CD4-positive, alpha-beta memory T cell (primary cell): ENCODE data around the gene VPS16. TPM values are rescaled to one million over a fixed set of nuclear protein-coding genes. Genes with fewer than 3 reads are reported as not detected.
A peak's percentile ranks its signal among the peaks of the same experiment; 100 is the strongest.

Experiments
- CTCF ChIA-PET: fragments of 350-600 bp; sonication (Branson Sonifier 250); formaldehyde crosslinking; loops from one replicate; lab custom pipeline; 2021; ENCODE audit warnings: inconsistent platforms; ENCODE audit not compliant: partially characterized antibody; lab: Charles Lee
- POLR2A ChIA-PET: fragments of 350-600 bp; sonication (Branson Sonifier 250); formaldehyde crosslinking; loops from one replicate; lab custom pipeline; 2021; ENCODE audit not compliant: partially characterized antibody; lab: Charles Lee
- DNase-seq, 5 donors: peaks; one replicate each; pipeline versions ENCODE4 v3.0.0 to v3.0.0-alpha.2; 2020 to 2022; ENCODE audit warnings: mixed read lengths in 1 of 5
- H3K27ac ChIP-seq: one replicate; pipeline ENCODE4 v1.7.0; 2013; ENCODE audit warnings: low read depth, low read length
- H3K27me3 ChIP-seq: 2 replicates; pipeline ENCODE4 v1.7.0; 2013; ENCODE audit warnings: mild to moderate bottlenecking, low read length, moderate library complexity; ENCODE audit not compliant: insufficient read depth
- H3K36me3 ChIP-seq: 2 replicates; pipeline ENCODE4 v1.7.0; 2013; ENCODE audit warnings: mild to moderate bottlenecking, low read length, moderate library complexity; ENCODE audit not compliant: insufficient read depth
- H3K4me1 ChIP-seq: 2 replicates; pipeline ENCODE4 v1.7.0; 2013; ENCODE audit warnings: mild to moderate bottlenecking, low read length, moderate library complexity; ENCODE audit not compliant: insufficient read depth
- H3K4me3 ChIP-seq, 2 donors: one replicate each; pipeline ENCODE4 v1.7.0; 2013; ENCODE audit warnings: low read length in 2 of 2, mild to moderate bottlenecking in 1 of 2
- H3K9me3 ChIP-seq, 2 donors: one replicate each; pipeline ENCODE4 v1.7.0; 2013; ENCODE audit warnings: low read length in 2 of 2, control low read depth in 1 of 2; ENCODE audit not compliant: control insufficient read depth in 1 of 2
- H3K27ac Mint-ChIP-seq, 7 donors: one replicate each; pipeline ENCODE4 v1.8.0; 2020 to 2021; ENCODE audit warnings: mixed read lengths in 7 of 7, mild to moderate bottlenecking in 6 of 7, inconsistent platforms in 3 of 7, moderate library complexity in 3 of 7
- H3K27me3 Mint-ChIP-seq, 2 donors: one replicate each; pipeline ENCODE4 v1.8.0; 2020 to 2021; ENCODE audit warnings: mixed read lengths in 2 of 2
- H3K36me3 Mint-ChIP-seq, 2 donors: one replicate each; pipeline ENCODE4 v1.8.0; 2020 to 2021; ENCODE audit warnings: mixed read lengths in 2 of 2, inconsistent platforms in 1 of 2, mild to moderate bottlenecking in 1 of 2
- H3K4me1 Mint-ChIP-seq, 4 donors: one replicate each; pipeline ENCODE4 v1.8.0; 2020 to 2021; ENCODE audit warnings: mixed read lengths in 4 of 4, mild to moderate bottlenecking in 1 of 4
- H3K4me3 Mint-ChIP-seq, 8 donors: one replicate each; pipeline ENCODE4 v1.8.0; 2020 to 2021; ENCODE audit warnings: mixed read lengths in 8 of 8, mild to moderate bottlenecking in 7 of 8, moderate library complexity in 6 of 8, inconsistent platforms in 3 of 8
- H3K9me3 Mint-ChIP-seq, 8 donors: one replicate each; pipeline ENCODE4 v1.8.0; 2020 to 2021; ENCODE audit warnings: mixed read lengths in 8 of 8, mild to moderate bottlenecking in 5 of 8, inconsistent platforms in 3 of 8, moderate library complexity in 1 of 8
- intact Hi-C: fragments of 100-400 bp; cut with micrococcal nuclease; formaldehyde crosslinking; loops from one replicate; pipeline ENCODE4 v1.15.1; 2023
- polyA plus RNA-seq, 2 donors: library from polyadenylated mRNA; unstranded; fragments of 300-500 nt; fragmentation: Illumina TruSeq; gene quantifications; one replicate each; pipeline ENCODE4 v1.2.3, GENCODE V29; 2021
- total RNA-seq, 2 experiments: library from RNA; stranded (reverse); gene quantifications; one replicate each; pipeline ENCODE4 v1.2.3, GENCODE V29; 2021

Gene VPS16
- 10 to 100 TPM; 57.2 to 61.1 TPM for total RNA-seq
- polyA plus RNA-seq = 10 to 100 TPM; 38.3 to 44.6 TPM

DNA sequence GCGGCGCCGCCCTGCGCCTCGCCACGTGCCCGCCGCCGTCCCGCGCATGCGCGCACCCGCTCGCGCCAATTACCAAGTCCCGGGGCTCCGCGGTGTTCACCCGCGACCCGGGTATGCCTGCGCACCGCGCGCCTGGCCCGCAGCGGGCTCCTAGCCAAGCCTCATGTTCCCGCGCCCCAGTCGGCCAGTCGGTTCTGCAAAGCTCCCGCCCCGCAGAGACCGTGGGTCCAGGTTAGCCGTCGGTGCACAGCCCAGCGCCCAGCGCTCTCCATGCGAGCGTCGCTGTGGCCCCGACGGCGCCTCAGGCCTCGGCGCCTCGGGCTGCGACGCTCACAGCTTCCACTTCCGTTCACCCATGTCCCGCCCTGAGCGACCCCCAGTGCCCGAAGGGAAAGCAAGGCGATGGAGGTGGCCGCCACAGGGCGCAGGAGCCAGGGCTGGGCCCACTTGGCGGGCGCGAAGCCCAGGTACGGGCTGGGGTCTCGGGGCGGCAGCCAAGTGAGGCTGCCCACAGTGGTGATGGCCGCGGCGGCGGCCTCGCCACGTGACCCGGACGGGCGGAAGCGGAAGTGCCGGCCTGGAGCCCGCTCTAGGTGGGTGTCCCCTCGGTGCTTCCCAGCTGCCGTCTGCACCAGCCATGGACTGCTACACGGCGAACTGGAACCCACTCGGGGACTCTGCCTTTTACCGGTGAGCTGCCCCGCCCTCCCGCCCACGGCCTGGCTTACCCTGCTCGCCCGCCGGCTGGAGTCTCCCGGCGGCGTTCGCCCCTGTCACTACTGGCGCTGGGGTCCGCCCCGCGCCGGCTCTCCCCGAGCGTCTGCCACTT lies at the start of gene VPS16, which contains the start of gene PCED1A:
Gene VPS16, plus strand, starts transcription at position 608 of the 829 bp plus-strand sequence. Its CDS starts 30 bp downstream, at position 638.
Gene PCED1A, minus strand, starts transcription at position 518 of the 829 bp plus-strand sequence. CDS start 743 bp downstream, outside the sequence.
- Mint-ChIP-seq H3K27ac (peak within 1 kb of the TSS; percentile 85 to 95 (median 93)), H3K27me3 (no peaks in the 10 kb centered on the region), H3K4me3 (peak within 1 kb of the TSS; percentile 85 to 91 (median 89)), H3K4me1 (peaks cover 22 to 35% (median 31%) of the 10 kb centered on the region in 4 donors), H3K36me3 (peaks cover 9 to 16% of the 10 kb centered on the region in 2 donors), H3K9me3 (peaks cover 0 to 4% (median 0%) of the 10 kb centered on the region in 8 donors)
- POLR2A ChIA-PET = interaction anchor here (0.7 to 3.9 kb wide), 16 partner anchors 8 to 568 kb away, joined by 3 to 34 read pairs (median 5); partner anchors contain the start of genes IDH3B, MRPS26, NOP56 and PTPRA
- Histone ChIP-seq H3K27me3 (no peaks in the 10 kb centered on the region), H3K4me3 (peak within 1 kb of the TSS; percentile 77 to 80), H3K36me3 (no peaks in the 10 kb centered on the region), H3K27ac (peak within 1 kb of the TSS; percentile 86), H3K9me3 (no peaks in the 10 kb centered on the region), H3K4me1 (peaks cover 24% of the 10 kb centered on the region)
- DNase-seq = peak; percentile 87 to 90 (median 89)
- CTCF ChIA-PET = interaction anchor here (0.8 to 1.9 kb wide), 5 partner anchors 12 to 316 kb away, joined by 3 to 4 read pairs (median 3); no protein-coding TSS in a partner anchor
- intact Hi-C loops = loop anchor here (1.0 to 5.0 kb wide), 4 partner anchors 33 to 332 kb away; partner anchors contain the start of genes IDH3B, PTPRA and ZNF343

DNA sequence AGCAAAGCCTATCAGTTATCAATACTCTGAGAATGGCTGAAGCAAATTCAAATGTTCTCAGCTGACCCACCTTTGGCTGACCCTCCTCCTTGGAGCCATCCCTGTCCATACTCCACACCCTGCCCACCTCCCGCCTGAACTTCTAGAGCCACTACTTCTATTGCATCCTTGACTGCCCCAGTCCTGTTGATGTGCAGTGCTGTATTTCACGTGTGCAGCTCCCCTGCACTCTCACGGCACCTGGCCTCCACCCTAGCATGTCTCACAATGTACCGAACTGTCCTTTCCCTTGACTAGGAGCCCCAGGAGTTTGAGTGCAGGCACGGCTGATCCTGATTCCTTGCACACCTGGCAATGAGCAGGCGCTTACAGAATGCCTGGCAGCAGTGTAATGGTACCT lies 47.1 kb upstream of the VPS16 start:
- Mint-ChIP-seq H3K27ac (no peak overlapping the region), H3K4me1 (peaks cover 0 to 1% (median 0%) of the 10 kb centered on the region in 4 donors), H3K27me3 (peaks cover 24 to 47% of the 10 kb centered on the region in 2 donors), H3K36me3 (no peaks in the 10 kb centered on the region), H3K9me3 (no peaks in the 10 kb centered on the region), H3K4me3 (no peak overlapping the region)
- no peaks in the 10 kb centered on the region for H3K4me1 ChIP-seq
- ChIA-PET POLR2A (no interaction called here), CTCF (no interaction called here)
- peaks cover 5% of the 10 kb centered on the region for H3K27me3 ChIP-seq
- H3K27ac ChIP-seq = no peak overlapping the region
- H3K36me3 ChIP-seq = no peaks in the 10 kb centered on the region
- H3K9me3 ChIP-seq = no peaks in the 10 kb centered on the region
- DNase-seq = no peak
- H3K4me3 ChIP-seq = no peak overlapping the region
- intact Hi-C loops = no loop called here

DNA sequence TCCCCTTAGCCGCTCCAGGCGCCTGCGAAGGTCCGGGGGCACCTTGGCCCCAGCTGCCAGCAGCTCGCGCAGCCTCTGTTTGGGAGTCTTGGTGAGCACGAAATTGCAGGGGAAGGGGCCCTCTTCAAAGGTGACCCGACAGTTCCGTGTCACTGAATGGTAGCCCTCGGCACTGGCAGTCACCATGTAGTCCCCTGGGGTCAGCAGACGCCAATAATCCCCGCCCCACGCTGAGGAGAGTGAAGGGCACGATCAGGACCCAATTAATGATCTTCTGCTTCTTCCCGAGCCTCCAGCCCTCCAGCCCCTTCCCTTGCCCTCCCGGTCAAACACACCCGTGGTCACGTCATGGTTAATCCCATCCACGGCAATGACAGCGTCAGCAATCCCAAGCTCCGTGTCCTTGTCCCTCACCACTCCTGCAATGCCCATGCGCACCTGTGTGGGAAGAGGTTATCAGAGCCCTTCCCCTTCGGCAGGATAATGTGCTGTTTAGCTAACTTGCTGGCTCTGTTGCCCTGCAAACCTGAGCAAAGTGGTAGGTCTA lies 46.3 kb upstream of the VPS16 start:
- Mint-ChIP-seq H3K9me3 (no peaks in the 10 kb centered on the region), H3K4me1 (peaks cover 2 to 5% (median 5%) of the 10 kb centered on the region in 4 donors), H3K27me3 (peaks cover 25 to 53% of the 10 kb centered on the region in 2 donors), H3K27ac (no peak overlapping the region), H3K36me3 (no peaks in the 10 kb centered on the region), H3K4me3 (no peak overlapping the region)
- ChIA-PET POLR2A (interaction anchor here (0.7 kb wide), 1 partner anchor 14 kb away, joined by 3 read pairs; no protein-coding TSS in a partner anchor), CTCF (no interaction called here)
- no peak overlapping the region for H3K4me3 ChIP-seq
- no peaks in the 10 kb centered on the region for H3K9me3 ChIP-seq
- no peaks in the 10 kb centered on the region for H3K27me3 ChIP-seq
- DNase-seq = no peak
- intact Hi-C loops = no loop called here
- no peak overlapping the region for H3K27ac ChIP-seq
- no peaks in the 10 kb centered on the region for H3K36me3 ChIP-seq
- H3K4me1 ChIP-seq = peaks cover 3% of the 10 kb centered on the region

DNA sequence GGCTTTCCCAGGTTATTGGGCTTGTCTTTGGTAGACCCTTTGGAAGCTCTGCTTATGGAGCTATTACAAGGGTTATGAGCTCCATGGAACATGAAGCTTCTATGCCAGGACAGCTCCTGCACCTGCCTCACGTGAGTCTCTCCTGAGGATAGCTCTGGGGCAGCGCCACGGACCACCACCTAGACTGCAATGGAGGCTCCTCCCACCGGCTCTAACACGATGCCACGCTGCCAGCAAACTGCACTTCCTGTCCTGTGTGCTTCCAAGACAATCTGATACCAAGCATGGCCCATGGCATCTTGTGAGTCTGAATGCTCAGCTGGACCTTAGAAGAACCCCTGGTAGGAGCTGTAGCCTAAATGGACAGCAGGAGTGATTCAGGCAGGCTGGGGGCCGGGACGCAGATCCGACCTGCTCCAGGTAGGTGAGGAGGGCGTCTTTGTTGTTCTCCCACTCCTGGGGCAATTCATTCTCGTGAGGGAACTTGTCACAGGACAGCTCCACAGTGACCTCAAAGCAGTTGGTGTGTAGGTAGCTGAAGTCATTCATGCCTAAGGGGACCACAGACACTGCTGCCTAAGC lies 45.6 kb upstream of the VPS16 start:
- Mint-ChIP-seq H3K36me3 (no peaks in the 10 kb centered on the region), H3K4me1 (peaks cover 8 to 12% (median 11%) of the 10 kb centered on the region in 4 donors), H3K4me3 (no peak overlapping the region), H3K27me3 (peaks cover 29 to 56% of the 10 kb centered on the region in 2 donors), H3K9me3 (peaks cover 0 to under 1% (median 0%) of the 10 kb centered on the region in 8 donors), H3K27ac (no peak overlapping the region)
- no peak overlapping the region for H3K4me3 ChIP-seq
- no peak for DNase-seq
- no peaks in the 10 kb centered on the region for H3K36me3 ChIP-seq
- no peaks in the 10 kb centered on the region for H3K9me3 ChIP-seq
- intact Hi-C loops = no loop called here
- H3K4me1 ChIP-seq = peaks cover 10% of the 10 kb centered on the region
- POLR2A ChIA-PET = interaction anchor here (0.7 kb wide), 1 partner anchor 13 kb away, joined by 3 read pairs; no protein-coding TSS in a partner anchor
- CTCF ChIA-PET = no interaction called here
- peaks cover 4% of the 10 kb centered on the region for H3K27me3 ChIP-seq
- H3K27ac ChIP-seq = no peak overlapping the region

DNA sequence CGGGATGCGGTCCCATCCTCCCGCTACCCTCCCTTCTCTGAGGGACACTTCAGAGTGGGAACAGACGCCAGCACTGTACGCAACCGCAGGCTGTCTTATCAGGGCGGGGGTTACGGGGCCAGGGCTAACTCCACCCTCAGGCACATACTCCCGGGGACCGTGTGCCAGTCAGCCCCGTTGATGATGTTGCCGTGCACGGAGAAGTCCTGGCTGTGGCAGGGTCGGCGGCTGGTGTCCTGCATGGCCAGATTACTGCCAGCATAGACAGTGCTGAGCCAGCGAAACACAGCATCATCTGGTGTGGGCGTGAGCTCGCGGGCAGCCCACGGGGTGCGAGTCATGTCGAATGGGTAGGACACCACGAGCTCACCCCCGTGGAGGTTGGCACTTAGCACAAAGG lies 45.1 kb upstream of the VPS16 start:
- intact Hi-C loops = no loop called here
- Histone ChIP-seq H3K27ac (no peak overlapping the region), H3K9me3 (no peaks in the 10 kb centered on the region), H3K27me3 (peaks cover 5% of the 10 kb centered on the region), H3K36me3 (no peaks in the 10 kb centered on the region), H3K4me1 (peaks cover 12% of the 10 kb centered on the region), H3K4me3 (no peak overlapping the region)
- Mint-ChIP-seq H3K27ac (no peak overlapping the region), H3K36me3 (no peaks in the 10 kb centered on the region), H3K4me3 (no peak overlapping the region), H3K27me3 (peaks cover 30 to 59% of the 10 kb centered on the region in 2 donors), H3K4me1 (peaks cover 10 to 15% (median 14%) of the 10 kb centered on the region in 4 donors), H3K9me3 (peaks cover 0 to 2% (median 0%) of the 10 kb centered on the region in 8 donors)
- no peak for DNase-seq
- POLR2A ChIA-PET = no interaction called here
- CTCF ChIA-PET = no interaction called here

DNA sequence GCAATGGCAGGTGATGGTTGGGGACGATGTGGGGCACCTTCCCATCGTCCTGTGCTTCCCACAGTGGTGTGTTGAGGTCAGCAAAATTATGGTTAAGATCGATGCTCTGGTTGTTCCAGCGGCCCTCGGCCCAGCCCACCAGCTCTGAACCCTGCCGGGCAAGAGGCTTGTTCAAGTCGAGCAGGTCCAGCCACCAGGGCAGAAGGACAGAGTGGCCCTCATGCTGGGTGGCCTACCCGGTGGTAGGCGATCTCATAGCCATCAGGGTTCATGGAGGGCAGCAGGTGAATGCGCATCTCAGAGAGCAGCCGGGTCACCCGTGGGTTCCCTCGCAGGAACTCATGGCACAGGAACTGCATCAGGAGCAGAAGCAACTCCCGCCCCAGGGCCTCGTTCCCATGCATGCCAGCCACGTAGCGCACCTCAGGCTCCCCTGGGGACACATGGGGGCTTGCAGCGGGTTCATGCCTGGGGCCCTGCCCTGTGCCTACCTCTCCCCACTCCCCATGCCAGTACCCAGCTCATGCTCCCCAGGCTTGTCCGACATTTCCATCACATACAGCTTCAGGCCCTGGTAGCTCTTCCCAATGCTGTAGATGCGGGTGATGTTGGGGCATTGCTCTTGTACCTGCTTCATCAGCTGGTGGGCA lies 44.4 kb upstream of the VPS16 start:
- H3K27ac Mint-ChIP-seq = no peak overlapping the region
- ChIA-PET CTCF (no interaction called here), POLR2A (no interaction called here)
- H3K4me3 Mint-ChIP-seq = no peak overlapping the region
- intact Hi-C loops = no loop called here
- peaks cover 16 to 22% (median 19%) of the 10 kb centered on the region in 4 donors for H3K4me1 Mint-ChIP-seq
- peaks cover 18% of the 10 kb centered on the region for H3K4me1 ChIP-seq
- no peak overlapping the region for H3K4me3 ChIP-seq
- H3K9me3 Mint-ChIP-seq = peaks cover 0 to 2% (median 0%) of the 10 kb centered on the region in 8 donors
- no peaks in the 10 kb centered on the region for H3K36me3 Mint-ChIP-seq
- H3K27me3 Mint-ChIP-seq = peaks cover 35 to 64% of the 10 kb centered on the region in 2 donors
- no peak for DNase-seq
- H3K27me3 ChIP-seq = peaks cover 9% of the 10 kb centered on the region
- no peaks in the 10 kb centered on the region for H3K36me3 ChIP-seq
- H3K27ac ChIP-seq = no peak overlapping the region
- no peaks in the 10 kb centered on the region for H3K9me3 ChIP-seq
